Urinary bladder (tissue), 4 donors: ENCODE results near the gene NDUFS3. TPM values are rescaled to one million over a fixed set of nuclear protein-coding genes. Genes with fewer than 3 reads are reported as not detected.

Source experiments
- DNase-seq: peaks from one replicate; pipeline ENCODE4 v3.0.0-alpha.2; 2015; ENCODE audit errors: extremely low spot score
- H3K27ac ChIP-seq: one replicate; pipeline ENCODE4 v1.5.1; 2013; ENCODE audit warnings: low read depth, mild to moderate bottlenecking, moderate library complexity
- H3K36me3 ChIP-seq: one replicate; pipeline ENCODE4 v1.6.1; 2013; ENCODE audit warnings: mild to moderate bottlenecking, moderate library complexity; ENCODE audit not compliant: insufficient read depth
- H3K4me1 ChIP-seq: one replicate; pipeline ENCODE4 v1.6.1; 2013; ENCODE audit warnings: mild to moderate bottlenecking, moderate library complexity; ENCODE audit not compliant: insufficient read depth
- H3K4me3 ChIP-seq: one replicate; pipeline ENCODE4 v1.5.1; 2013; ENCODE audit warnings: low read depth, low read length
- whole genome bisulfite sequencing: extraction: QIAGEN DNeasy Blood & Tissue Kit; methylation state at CpG from one replicate; pipeline ENCODE4 v1.1.7; 2013; 5-methylcytosine and 5-hydroxymethylcytosine counted together
- polyA plus RNA-seq: library from polyadenylated mRNA; stranded (reverse); fragments of 200-250 nt; gene quantifications from one replicate; pipeline ENCODE4 v1.2.3, GENCODE V29; 2013
- total RNA-seq: library from RNA; depleted of rRNA; stranded (reverse); fragments of >200 nt; gene quantifications from one replicate; pipeline ENCODE4 v1.2.3, GENCODE V29; 2014
- donor health status: healthy with polysubstance abuse.
- donor health status: healthy.

Gene NDUFS3
- total and polyA plus RNA-seq, 2 donors: 40.0 to 107 TPM

DNA sequence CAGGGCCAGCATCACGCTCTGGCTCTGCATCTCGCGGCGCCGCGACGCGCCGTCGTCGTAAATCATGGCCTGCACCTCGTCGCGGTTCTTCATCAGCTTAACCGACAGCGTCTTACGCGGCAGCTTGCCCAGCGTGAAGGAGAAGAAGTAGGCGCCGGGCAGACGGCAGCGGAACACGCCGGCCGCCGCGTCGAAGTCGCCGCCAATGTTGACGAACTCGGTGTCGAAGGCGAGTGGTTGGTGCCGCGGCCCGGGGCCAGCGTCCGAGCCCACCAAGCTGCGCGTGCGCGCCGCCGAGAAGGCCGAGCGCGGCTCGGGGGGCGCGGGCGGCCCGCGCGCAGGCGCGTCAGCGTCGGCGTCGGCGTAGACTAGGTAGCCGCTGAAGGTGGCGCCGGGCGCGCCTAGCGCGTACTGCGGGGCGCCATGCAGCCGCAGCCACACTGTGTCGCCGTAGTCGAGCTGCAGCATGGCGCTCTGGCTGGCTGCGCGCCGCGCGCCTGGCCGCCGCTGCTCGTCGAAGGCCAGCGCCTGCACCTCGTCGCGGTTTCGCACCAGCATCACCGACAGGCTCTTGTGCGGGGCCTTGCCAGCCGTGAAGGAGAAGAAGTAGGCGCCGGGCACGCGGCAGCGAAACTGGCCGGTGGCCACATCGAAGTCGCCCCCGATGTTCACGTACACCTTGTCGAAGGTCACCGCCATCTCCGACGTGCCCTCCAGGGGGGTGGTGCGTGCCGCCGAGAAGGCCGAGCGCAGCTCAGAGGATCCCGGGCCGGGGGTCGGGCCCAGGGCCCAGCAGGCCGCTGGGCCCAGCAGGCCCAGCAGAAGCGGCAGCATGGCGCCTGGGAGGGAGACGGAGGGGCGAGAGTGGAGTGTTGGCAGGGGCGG lies 11.3 kb downstream of the NDUFS3 start:
- no peak for DNase-seq
- no peak overlapping the region for H3K27ac ChIP-seq

DNA sequence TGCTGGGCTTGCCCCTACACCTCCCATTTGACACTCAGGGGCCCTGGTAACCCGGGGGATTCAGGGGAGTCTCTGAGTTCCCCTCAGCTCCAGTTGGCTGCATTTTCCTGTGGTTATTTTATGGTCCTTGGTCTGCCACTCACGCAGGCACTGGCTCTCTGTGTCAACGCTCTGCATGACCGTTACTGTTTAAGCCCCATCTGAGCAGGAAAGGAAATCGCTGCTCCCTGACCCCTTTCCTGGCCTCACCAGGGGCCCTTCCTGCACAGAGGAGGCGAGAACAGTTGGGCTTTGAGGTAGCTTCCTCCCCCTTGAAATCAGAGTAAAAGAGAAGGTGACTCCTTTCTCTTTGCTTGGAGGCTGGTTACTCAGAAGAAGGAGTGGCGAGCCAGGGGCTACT lies 12.9 kb downstream of the NDUFS3 start:
- DNase-seq: no peak
- H3K36me3 ChIP-seq: no peaks in the 10 kb centered on the region
- H3K27ac ChIP-seq: no peak overlapping the region
- no peaks in the 10 kb centered on the region for H3K4me1 ChIP-seq
- 55% methylated on average over 7 of the region's 7 CpGs for WGBS
- H3K4me3 ChIP-seq: no peak overlapping the region

More for the DNA sequence above, 11.3 kb downstream of the NDUFS3 start:
- WGBS: 32% methylated on average over 122 of the region's 122 CpGs
- no peaks in the 10 kb centered on the region for H3K36me3 ChIP-seq
- H3K4me1 ChIP-seq: no peaks in the 10 kb centered on the region
- H3K4me3 ChIP-seq: peak overlapping the region; percentile 35

DNA sequence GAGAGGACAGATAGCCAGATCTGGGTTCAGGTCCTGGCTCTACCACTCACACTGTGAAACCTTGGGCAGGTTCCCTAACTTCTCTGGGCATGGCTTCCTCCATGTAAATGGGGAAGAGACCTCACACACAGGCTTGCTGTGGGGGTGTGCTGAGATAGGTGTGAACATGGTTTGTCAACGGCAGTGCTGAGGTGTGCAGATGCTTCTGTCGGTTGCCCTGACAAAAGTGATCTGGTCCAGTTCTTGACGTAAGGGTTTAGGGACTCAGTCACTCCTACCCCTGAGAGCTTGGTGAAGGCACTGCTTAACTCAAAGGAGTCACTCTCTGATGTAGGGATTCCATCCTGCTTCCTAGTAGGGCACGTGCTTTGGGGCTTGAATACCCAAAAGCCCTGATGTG lies 13.4 kb downstream of the NDUFS3 start:
- WGBS: 59% methylated on average over 4 of the region's 4 CpGs
- Histone ChIP-seq H3K4me1 (no peaks in the 10 kb centered on the region), H3K36me3 (no peaks in the 10 kb centered on the region), H3K4me3 (no peak overlapping the region), H3K27ac (no peak overlapping the region)
- no peak for DNase-seq

DNA sequence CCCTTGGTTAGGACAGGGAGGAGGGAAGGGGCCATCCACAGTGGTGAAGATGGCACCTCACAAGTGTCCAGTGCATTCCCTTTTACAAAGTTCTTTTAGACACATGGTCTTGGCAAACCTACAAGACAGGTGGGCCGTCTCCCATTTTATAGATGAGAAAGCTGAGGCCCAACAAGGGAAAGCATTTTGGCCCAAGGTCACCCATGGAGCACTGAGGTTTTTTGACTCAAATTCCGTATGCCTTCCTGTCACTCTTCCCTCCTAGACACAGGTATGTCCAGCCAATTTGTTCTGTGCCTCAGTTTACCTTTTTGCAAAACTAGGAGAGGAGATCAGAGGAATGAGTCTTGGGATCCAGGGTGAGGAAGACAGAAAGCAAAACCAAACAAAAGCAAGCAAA lies 14.1 kb downstream of the NDUFS3 start:
- no peaks in the 10 kb centered on the region for H3K36me3 ChIP-seq
- 75% methylated on average over 2 of the region's 2 CpGs for WGBS
- DNase-seq: no peak
- no peak overlapping the region for H3K27ac ChIP-seq
- no peak overlapping the region for H3K4me3 ChIP-seq
- H3K4me1 ChIP-seq: no peaks in the 10 kb centered on the region

DNA sequence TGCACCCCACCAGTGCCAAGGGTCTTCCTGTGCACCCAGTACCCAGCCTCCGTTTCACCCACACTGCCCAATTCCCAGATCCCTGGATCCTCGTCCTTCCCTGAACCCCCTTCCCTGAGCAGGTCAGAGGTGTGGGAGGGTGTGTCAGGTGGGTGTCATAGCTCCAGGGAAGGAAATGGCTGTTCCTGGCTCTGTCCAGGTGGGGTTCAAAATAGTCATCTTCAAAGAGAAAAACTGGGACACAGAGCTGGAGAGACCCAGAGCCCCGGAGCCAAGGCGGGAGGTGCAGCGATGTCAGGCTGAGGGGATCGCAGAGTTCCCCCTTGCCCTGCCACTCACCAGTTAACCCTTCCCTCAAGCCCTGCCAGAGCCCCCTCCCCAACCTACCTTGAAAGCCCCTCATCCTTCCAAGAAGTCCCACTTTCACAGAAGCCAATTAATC lies 14.6 kb downstream of the NDUFS3 start:
- no peak overlapping the region for H3K4me3 ChIP-seq
- H3K36me3 ChIP-seq: no peaks in the 10 kb centered on the region
- no peaks in the 10 kb centered on the region for H3K4me1 ChIP-seq
- 13% methylated on average over 6 of the region's 6 CpGs for WGBS
- H3K27ac ChIP-seq: no peak overlapping the region
- no peak for DNase-seq

DNA sequence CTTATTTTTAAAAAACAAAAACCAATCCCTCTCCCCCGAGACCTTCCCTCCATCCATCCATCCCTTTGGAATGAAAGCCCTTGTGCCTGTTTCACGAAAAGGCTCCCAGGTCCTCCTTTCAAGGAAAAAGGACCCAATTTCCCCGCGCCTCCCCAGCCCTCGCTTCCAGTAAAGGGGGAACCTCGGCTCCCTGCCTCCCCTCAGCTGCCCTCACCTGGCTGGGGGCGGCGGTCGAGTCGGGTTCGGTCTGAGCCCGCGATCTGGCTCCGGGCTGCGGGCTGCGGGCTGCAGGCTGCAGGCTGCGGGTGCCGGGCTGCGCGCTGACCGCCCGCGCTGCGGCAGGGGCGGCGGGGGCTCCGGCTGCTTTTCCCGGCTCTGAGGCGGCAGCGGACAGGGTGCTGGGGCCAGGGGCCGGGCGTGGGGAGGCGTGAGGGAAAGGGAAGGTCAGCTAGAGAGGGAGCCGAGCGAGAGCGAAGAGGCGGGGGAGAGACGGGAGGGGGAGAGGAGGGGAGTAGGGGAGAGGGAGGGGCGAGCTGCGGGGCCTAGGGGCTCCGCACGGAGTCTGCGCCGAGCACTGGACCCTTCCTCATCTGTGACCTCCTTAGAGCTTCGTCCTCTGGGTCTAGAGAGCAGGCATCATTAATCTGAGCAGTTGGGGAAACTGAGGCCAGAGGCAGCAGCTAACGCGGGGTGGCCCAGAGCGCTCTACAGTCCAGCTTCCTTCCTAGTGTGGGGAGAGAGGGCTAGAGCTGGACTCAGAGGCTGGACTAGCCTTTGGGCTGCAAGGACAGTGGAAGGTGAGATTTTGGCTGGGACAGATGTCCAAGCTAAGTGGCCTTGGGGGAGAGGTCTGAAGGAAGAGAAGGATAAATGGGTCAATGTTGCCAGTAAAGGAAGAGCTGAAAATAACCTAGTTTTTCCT lies 15.3 kb downstream of the NDUFS3 start, which contains the start of gene C1QTNF4:
Gene C1QTNF4, minus strand, starts transcription at position 478 of the 922 bp plus-strand sequence. CDS start 3,601 bp downstream, outside the sequence.
- H3K4me3 ChIP-seq: no peak within 1 kb of the TSS
- WGBS: 2% methylated on average over 48 of the region's 48 CpGs
- no peaks in the 10 kb centered on the region for H3K4me1 ChIP-seq
- DNase-seq: no peak
- no peaks in the 10 kb centered on the region for H3K36me3 ChIP-seq
- no peak within 1 kb of the TSS for H3K27ac ChIP-seq

DNA sequence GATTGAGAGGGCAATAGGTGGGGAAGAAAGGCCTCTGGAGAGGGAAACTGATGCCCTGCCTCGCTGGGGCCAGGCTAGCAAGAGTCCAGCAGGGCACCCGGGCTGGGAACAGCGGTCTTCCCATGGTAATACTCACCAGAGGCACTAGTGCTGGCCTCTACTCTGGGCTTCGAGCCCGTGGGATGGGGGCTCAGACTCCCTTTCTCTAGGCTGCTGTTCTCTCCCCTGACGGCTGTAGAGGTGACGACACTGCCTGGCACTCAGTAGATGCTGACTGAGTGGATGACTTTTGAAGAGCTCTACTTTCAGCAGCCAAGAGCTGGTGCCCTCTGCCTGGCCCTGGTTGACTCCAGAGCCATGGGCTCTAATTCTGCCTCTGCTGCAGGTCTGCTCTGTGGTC lies 16.2 kb downstream of the NDUFS3 start:
- Histone ChIP-seq H3K27ac (no peak overlapping the region), H3K4me1 (no peaks in the 10 kb centered on the region), H3K4me3 (no peak overlapping the region), H3K36me3 (no peaks in the 10 kb centered on the region)
- WGBS: 63% methylated on average over 7 of the region's 7 CpGs
- no peak for DNase-seq

DNA sequence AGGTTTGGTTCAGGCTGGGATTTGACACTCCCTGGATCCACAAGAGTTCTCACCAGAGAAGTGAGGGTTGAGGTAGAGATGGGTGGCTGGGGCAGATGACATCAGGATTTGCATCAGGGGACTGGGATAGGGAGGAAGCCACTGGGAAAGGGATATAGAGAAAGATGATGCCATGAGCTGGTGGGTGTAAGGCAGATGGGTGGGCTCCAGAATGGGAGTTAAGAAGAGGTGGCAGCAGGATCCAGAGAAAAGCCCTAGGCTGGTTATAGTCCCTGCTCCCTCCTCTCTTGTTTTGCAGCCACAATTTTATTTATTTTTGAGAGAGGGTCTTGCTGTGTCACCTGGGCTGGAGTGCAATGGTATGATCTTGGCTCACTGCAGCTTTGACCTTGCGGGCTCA lies 17.1 kb downstream of the NDUFS3 start:
- Histone ChIP-seq H3K27ac (no peak overlapping the region), H3K4me3 (no peak overlapping the region)
- no peak for DNase-seq

DNA sequence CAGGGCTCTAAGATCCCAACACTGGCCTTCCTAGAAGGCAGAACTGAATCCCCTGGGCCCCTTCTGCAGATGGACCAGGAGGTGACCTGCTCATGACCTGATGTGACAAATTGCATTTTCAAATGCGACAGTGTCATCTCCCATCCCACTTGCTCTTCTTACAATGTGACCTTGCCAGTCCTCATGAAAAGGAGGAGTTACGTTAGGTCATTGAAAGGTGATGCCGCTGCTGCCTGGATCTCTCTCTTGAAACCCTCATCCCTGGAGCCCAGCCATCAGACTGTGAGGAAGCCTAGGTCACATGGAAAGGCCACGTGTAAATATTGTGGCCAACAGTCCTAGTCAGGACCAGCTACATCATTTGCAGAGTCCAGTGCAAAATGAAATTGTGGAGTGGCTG lies 21.0 kb downstream of the NDUFS3 start:
- Histone ChIP-seq H3K36me3 (no peaks in the 10 kb centered on the region), H3K4me3 (no peak overlapping the region), H3K27ac (no peak overlapping the region), H3K4me1 (no peaks in the 10 kb centered on the region)
- DNase-seq: no peak
- WGBS: 72% methylated on average over 4 of the region's 4 CpGs

More for the DNA sequence above, 17.1 kb downstream of the NDUFS3 start:
- H3K4me1 ChIP-seq: no peaks in the 10 kb centered on the region
- 98% methylated on average over 1 of the region's 1 CpG for WGBS
- no peaks in the 10 kb centered on the region for H3K36me3 ChIP-seq

DNA sequence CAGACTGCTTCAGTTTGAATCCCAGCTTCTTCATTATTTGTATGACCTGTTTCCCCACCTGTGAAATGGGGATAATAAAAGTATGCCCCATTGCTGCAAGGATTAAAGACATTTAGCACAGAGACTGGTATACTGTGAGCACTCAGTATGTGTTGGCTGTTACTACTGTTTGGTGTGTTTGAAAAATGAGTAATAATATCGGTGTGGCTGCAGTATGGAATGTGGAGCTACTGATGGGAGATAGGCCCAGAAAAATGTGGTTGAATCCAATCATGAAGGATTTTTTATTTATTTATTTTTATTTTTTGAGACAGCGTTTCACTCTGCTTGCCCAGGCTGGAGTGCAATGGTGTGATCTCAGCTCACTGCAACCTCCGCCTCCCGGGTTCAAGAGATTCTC lies 24.4 kb downstream of the NDUFS3 start:
- no peak for DNase-seq
- 88% methylated on average over 4 of the region's 4 CpGs for WGBS
- H3K27ac ChIP-seq: no peak overlapping the region

DNA sequence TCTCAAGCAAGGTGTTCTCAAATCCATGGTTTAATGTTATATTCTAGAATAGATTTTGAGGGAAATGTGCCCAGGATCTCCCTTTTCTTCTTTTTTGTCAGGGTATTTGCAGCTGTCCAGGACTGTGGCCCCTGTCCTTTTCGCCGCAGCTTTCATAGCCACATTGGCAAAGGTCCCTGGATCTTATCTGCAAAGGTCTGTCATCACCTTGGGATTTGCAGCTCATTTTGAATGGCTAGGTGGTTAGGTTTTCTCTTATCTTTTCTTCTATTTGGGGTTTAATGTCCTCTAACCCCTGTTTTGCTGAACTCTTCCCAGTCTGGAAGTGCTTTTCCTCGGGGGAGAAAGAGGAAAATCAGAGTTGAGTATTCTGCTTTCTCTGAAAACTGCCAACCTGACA lies 27.0 kb downstream of the NDUFS3 start:
- WGBS: 55% methylated on average over 3 of the region's 3 CpGs
- H3K36me3 ChIP-seq: peaks cover 2% of the 10 kb centered on the region
- H3K4me1 ChIP-seq: no peaks in the 10 kb centered on the region
- H3K27ac ChIP-seq: no peak overlapping the region
- H3K4me3 ChIP-seq: no peak overlapping the region
- DNase-seq: no peak

More for the DNA sequence above, 24.4 kb downstream of the NDUFS3 start:
- Histone ChIP-seq H3K4me3 (no peak overlapping the region), H3K4me1 (no peaks in the 10 kb centered on the region), H3K36me3 (no peaks in the 10 kb centered on the region)

DNA sequence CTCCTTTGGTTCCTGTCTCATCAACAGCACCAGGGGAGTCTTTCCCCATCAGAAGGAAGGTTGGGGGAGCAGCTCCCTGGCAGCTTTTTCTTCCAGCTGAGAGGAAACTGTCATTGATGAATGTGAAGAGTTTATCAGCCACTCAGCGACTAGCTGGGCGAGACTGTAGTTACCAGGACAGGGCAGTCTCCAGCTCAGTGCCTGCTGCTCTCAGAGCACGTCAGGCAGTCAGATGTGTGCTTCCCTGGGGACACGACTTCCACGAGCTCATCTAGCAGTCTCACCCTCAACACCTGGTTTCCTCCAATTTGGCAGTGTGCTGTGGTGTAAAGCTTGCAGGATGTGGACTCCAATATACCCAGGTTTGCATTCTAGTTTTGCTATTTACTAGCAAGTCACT lies 27.9 kb downstream of the NDUFS3 start:
- WGBS: 52% methylated on average over 5 of the region's 5 CpGs
- Histone ChIP-seq H3K4me3 (no peak overlapping the region), H3K4me1 (no peaks in the 10 kb centered on the region), H3K27ac (no peak overlapping the region), H3K36me3 (peaks cover 2% of the 10 kb centered on the region)
- DNase-seq: no peak

DNA sequence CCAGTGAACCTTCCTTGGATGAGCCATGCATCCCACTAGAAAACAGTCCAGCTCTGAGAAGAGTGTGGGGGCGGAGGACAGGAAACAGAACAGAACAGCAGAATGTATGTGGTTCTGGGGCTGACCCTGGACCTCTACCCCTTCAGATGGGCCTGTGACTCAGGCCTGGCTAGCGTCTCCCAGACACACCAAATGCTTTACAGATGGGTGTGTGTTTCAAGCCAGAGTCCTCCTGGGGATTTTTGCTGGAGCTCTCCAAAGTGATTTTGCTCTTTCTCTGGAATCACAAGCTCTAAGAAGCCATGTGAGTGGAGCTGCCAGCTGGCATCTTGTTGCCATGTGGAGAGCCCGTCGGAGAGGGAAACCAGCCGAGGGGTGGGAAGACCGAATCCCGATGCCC lies 28.5 kb downstream of the NDUFS3 start:
- Histone ChIP-seq H3K36me3 (peaks cover 2% of the 10 kb centered on the region), H3K4me1 (no peaks in the 10 kb centered on the region), H3K4me3 (no peak overlapping the region), H3K27ac (no peak overlapping the region)
- WGBS: 67% methylated on average over 7 of the region's 7 CpGs
- DNase-seq: no peak
